ENCODE measurements around the gene PPP3R1.

- TF ChIP-seq, protein P1, sequence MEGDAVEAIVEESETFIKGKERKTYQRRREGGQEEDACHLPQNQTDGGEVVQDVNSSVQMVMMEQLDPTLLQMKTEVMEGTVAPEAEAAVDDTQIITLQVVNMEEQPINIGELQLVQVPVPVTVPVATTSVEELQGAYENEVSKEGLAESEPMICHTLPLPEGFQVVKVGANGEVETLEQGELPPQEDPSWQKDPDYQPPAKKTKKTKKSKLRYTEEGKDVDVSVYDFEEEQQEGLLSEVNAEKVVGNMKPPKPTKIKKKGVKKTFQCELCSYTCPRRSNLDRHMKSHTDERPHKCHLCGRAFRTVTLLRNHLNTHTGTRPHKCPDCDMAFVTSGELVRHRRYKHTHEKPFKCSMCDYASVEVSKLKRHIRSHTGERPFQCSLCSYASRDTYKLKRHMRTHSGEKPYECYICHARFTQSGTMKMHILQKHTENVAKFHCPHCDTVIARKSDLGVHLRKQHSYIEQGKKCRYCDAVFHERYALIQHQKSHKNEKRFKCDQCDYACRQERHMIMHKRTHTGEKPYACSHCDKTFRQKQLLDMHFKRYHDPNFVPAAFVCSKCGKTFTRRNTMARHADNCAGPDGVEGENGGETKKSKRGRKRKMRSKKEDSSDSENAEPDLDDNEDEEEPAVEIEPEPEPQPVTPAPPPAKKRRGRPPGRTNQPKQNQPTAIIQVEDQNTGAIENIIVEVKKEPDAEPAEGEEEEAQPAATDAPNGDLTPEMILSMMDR (conservative IDR thresholded peaks at IDR 0.05; ENCODE audit: low read length): no peak
- no peak for TF ChIP-seq EZH2phosphoT487 (IDR thresholded peaks at IDR 0.05; ENCODE audit: borderline replicate concordance)
These were observed 32.6 kb upstream of the PPP3R1 start for GRCh38 chr2:68284896-68285295.
